ENCODE results near the gene OR6X1.

OR6X1 gene

GRCh38 chr11:123775289-123775688 lies 21.0 kb upstream of the OR6X1 start:
- Histone ChIP-seq H4K20me1 (ENCODE audit: insufficient read depth, low read length) (no peaks in the 10 kb centered on the region), H3K79me2 (ENCODE audit: low read length) (no peaks in the 10 kb centered on the region), H3K27me3 (ENCODE audit: low read depth, low read length) (no peaks in the 10 kb centered on the region), H3K4me3 (ENCODE audit: low read length) (no peak overlapping the region), H3K4me1 (ENCODE audit: low read length) (no peaks in the 10 kb centered on the region), H3K9ac (ENCODE audit: low read length) (no peak overlapping the region), H3K27ac (ENCODE audit: low read length) (no peak overlapping the region), H3K9me3 (ENCODE audit: insufficient read depth, low read length) (no peaks in the 10 kb centered on the region), H3K36me3 (replicated peaks; ENCODE audit: low read depth, low read length) (no peaks in the 10 kb centered on the region), H3K4me2 (ENCODE audit: low read length) (no peak overlapping the region), H2AFZ (ENCODE audit: low read depth, low read length) (no peak overlapping the region)
- TF ChIP-seq EZH2phosphoT487 (IDR thresholded peaks at IDR 0.05; ENCODE audit: low read depth), result no peak

- TF ChIP-seq CTCF (IDR thresholded peaks at IDR 0.05; ENCODE audit: low read depth, low read length) (no peak), EZH2phosphoT487 (IDR thresholded peaks at IDR 0.05; ENCODE audit: low read depth) (no peak)
- Histone ChIP-seq H3K36me3 (replicated peaks; ENCODE audit: low read depth, low read length) (no peaks in the 10 kb centered on the region), H2AFZ (ENCODE audit: low read depth, low read length) (no peak overlapping the region), H3K79me2 (ENCODE audit: low read length) (no peaks in the 10 kb centered on the region), H3K4me2 (ENCODE audit: low read length) (no peak overlapping the region), H3K9me3 (ENCODE audit: insufficient read depth, low read length) (no peaks in the 10 kb centered on the region), H3K9ac (ENCODE audit: low read length) (no peak overlapping the region), H3K4me3 (ENCODE audit: low read length) (no peak overlapping the region), H3K4me1 (ENCODE audit: low read length) (no peaks in the 10 kb centered on the region), H4K20me1 (ENCODE audit: insufficient read depth, low read length) (no peaks in the 10 kb centered on the region), H3K27ac (ENCODE audit: low read length) (no peak overlapping the region), H3K27me3 (ENCODE audit: low read depth, low read length) (no peaks in the 10 kb centered on the region)
These were observed 19.6 kb upstream of the OR6X1 start for GRCh38 chr11:123773959-123774358.

GRCh38 chr11:123773026-123773425 lies 18.7 kb upstream of the OR6X1 start:
- Histone ChIP-seq H3K27ac (ENCODE audit: low read length) (no peak overlapping the region), H3K36me3 (replicated peaks; ENCODE audit: low read depth, low read length) (no peaks in the 10 kb centered on the region), H3K4me1 (ENCODE audit: low read length) (no peaks in the 10 kb centered on the region), H3K27me3 (ENCODE audit: low read depth, low read length) (no peaks in the 10 kb centered on the region), H2AFZ (ENCODE audit: low read depth, low read length) (no peak overlapping the region), H3K4me3 (ENCODE audit: low read length) (no peak overlapping the region), H3K79me2 (ENCODE audit: low read length) (no peaks in the 10 kb centered on the region), H4K20me1 (ENCODE audit: insufficient read depth, low read length) (no peaks in the 10 kb centered on the region), H3K4me2 (ENCODE audit: low read length) (no peak overlapping the region), H3K9me3 (ENCODE audit: insufficient read depth, low read length) (no peaks in the 10 kb centered on the region), H3K9ac (ENCODE audit: low read length) (no peak overlapping the region)
- TF ChIP-seq CTCF (IDR thresholded peaks at IDR 0.05; ENCODE audit: low read depth, low read length) (no peak), EZH2phosphoT487 (IDR thresholded peaks at IDR 0.05; ENCODE audit: low read depth) (no peak)

GRCh38 chr11:123771664-123772063 lies 17.3 kb upstream of the OR6X1 start:
- Histone ChIP-seq H3K36me3 (replicated peaks; ENCODE audit: low read depth, low read length) (no peaks in the 10 kb centered on the region), H3K4me2 (ENCODE audit: low read length) (no peak overlapping the region), H3K4me3 (ENCODE audit: low read length) (no peak overlapping the region), H2AFZ (ENCODE audit: low read depth, low read length) (no peak overlapping the region), H3K27me3 (ENCODE audit: low read depth, low read length) (no peaks in the 10 kb centered on the region), H4K20me1 (ENCODE audit: insufficient read depth, low read length) (no peaks in the 10 kb centered on the region), H3K4me1 (ENCODE audit: low read length) (no peaks in the 10 kb centered on the region), H3K27ac (ENCODE audit: low read length) (no peak overlapping the region), H3K79me2 (ENCODE audit: low read length) (no peaks in the 10 kb centered on the region), H3K9ac (ENCODE audit: low read length) (no peak overlapping the region), H3K9me3 (ENCODE audit: insufficient read depth, low read length) (no peaks in the 10 kb centered on the region)
- TF ChIP-seq EZH2phosphoT487 (IDR thresholded peaks at IDR 0.05; ENCODE audit: low read depth), result no peak
- TF ChIP-seq CTCF (IDR thresholded peaks at IDR 0.05; ENCODE audit: low read depth, low read length), result no peak

- Histone ChIP-seq H3K79me2 (ENCODE audit: low read length) (no peaks in the 10 kb centered on the region), H3K36me3 (replicated peaks; ENCODE audit: low read depth, low read length) (no peaks in the 10 kb centered on the region), H2AFZ (ENCODE audit: low read depth, low read length) (no peak overlapping the region), H3K9me3 (ENCODE audit: insufficient read depth, low read length) (no peaks in the 10 kb centered on the region), H3K4me1 (ENCODE audit: low read length) (no peaks in the 10 kb centered on the region), H3K4me2 (ENCODE audit: low read length) (no peak overlapping the region), H3K27me3 (ENCODE audit: low read depth, low read length) (no peaks in the 10 kb centered on the region), H4K20me1 (ENCODE audit: insufficient read depth, low read length) (no peaks in the 10 kb centered on the region), H3K9ac (ENCODE audit: low read length) (no peak overlapping the region), H3K27ac (ENCODE audit: low read length) (no peak overlapping the region), H3K4me3 (ENCODE audit: low read length) (no peak overlapping the region)
- TF ChIP-seq EZH2phosphoT487 (IDR thresholded peaks at IDR 0.05; ENCODE audit: low read depth) (no peak), CTCF (IDR thresholded peaks at IDR 0.05; ENCODE audit: low read depth, low read length) (no peak)
These were observed 16.4 kb upstream of the OR6X1 start for GRCh38 chr11:123770712-123771111.

Measured in OCI-LY3 (cell line).